Measurements from ENCODE around the gene PCDHGC3. TPM values are rescaled to one million over a fixed set of nuclear protein-coding genes. Genes with fewer than 3 reads are reported as not detected.

The PCDHGC3 gene
- total and polyA plus RNA-seq, 2 of the 8 experiments (the other 6 are each of a cell fraction or from before 2014, with no cell fraction given) = 4.7 to 18.6 TPM

DNA sequence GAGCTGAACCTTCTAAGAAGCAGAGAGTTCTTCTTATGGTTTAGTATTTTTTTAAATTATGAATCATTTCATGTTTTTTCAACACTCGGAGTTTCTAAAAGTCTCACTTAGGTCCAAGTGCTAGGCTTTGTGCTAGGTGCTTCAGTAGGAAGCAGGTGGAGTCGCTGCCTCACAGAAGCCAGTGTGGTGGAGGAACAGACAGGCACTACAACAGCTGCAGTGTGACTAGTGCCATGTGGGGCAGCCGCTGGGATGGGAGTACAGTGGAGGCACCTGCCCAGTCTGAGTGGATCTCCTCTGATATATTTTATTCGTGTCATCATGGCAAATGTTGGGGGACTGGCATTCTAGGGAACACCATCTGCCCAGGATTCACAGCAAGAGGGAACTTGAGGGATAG, 28.4 kb downstream of the PCDHGC3 start (continued):
- TF ChIP-seq JUN (IDR thresholded peaks at IDR 0.05; ENCODE audit: low read depth, low read length) (no peak), POU5F1 (IDR thresholded peaks at IDR 0.05; ENCODE audit: low read depth, low read length) (no peak)
